ENCODE results near the gene PHACTR1.

PHACTR1 gene

GRCh38 chr6:13025893-13026499, 309.4 kb downstream of the PHACTR1 start:
- DNase-seq (ENCODE audit: low spot score) (no peak), FAIRE-seq (no peak)

- FAIRE-seq (no peak), DNase-seq (ENCODE audit: low spot score) (no peak)
Measured at GRCh38 chr6:13026557-13026956, 310.0 kb downstream of the PHACTR1 start.

- FAIRE-seq (no peak), DNase-seq (ENCODE audit: low spot score) (no peak)
Measured at GRCh38 chr6:13027207-13027606, 310.6 kb downstream of the PHACTR1 start.

- DNase-seq (ENCODE audit: low spot score) (no peak), FAIRE-seq (no peak)
Measured at GRCh38 chr6:13030396-13030795, 313.8 kb downstream of the PHACTR1 start.

GRCh38 chr6:13032566-13032965, 316.0 kb downstream of the PHACTR1 start:
- FAIRE-seq, result no peak

GRCh38 chr6:13033145-13033544, 316.6 kb downstream of the PHACTR1 start:
- FAIRE-seq (no peak), DNase-seq (ENCODE audit: low spot score) (no peak)

More at GRCh38 chr6:13032566-13032965, 316.0 kb downstream of the PHACTR1 start:
- DNase-seq (ENCODE audit: low spot score), result no peak

- DNase-seq (ENCODE audit: low spot score) (no peak), FAIRE-seq (no peak)
Measured at GRCh38 chr6:13034316-13034715, 317.7 kb downstream of the PHACTR1 start.

- no peak for FAIRE-seq
Measured at GRCh38 chr6:13035606-13036005, 319.0 kb downstream of the PHACTR1 start.

GRCh38 chr6:13038315-13038714, 321.7 kb downstream of the PHACTR1 start:
- no peak for FAIRE-seq
- DNase-seq (ENCODE audit: low spot score), result no peak

More at GRCh38 chr6:13035606-13036005, 319.0 kb downstream of the PHACTR1 start:
- DNase-seq (ENCODE audit: low spot score), result no peak

GRCh38 chr6:13038741-13039190, 322.2 kb downstream of the PHACTR1 start:
- no peak for FAIRE-seq
- DNase-seq (ENCODE audit: low spot score), result no peak

- no peak for FAIRE-seq
Measured at GRCh38 chr6:13044390-13044789, 327.8 kb downstream of the PHACTR1 start.

GRCh38 chr6:13044896-13045295, 328.3 kb downstream of the PHACTR1 start:
- DNase-seq (ENCODE audit: low spot score), result no peak
- FAIRE-seq, result no peak

More at GRCh38 chr6:13044390-13044789, 327.8 kb downstream of the PHACTR1 start:
- peak; percentile 4 for DNase-seq (ENCODE audit: low spot score)

- FAIRE-seq (no peak), DNase-seq (ENCODE audit: low spot score) (no peak)
Measured at GRCh38 chr6:13045676-13046075, 329.1 kb downstream of the PHACTR1 start.

- no peak for DNase-seq (ENCODE audit: low spot score)
- FAIRE-seq, result no peak
Measured at GRCh38 chr6:13046084-13046483, 329.5 kb downstream of the PHACTR1 start.

GRCh38 chr6:13048113-13048512, 331.5 kb downstream of the PHACTR1 start:
- FAIRE-seq, result no peak

GRCh38 chr6:13049666-13050254, 333.2 kb downstream of the PHACTR1 start:
- FAIRE-seq (no peak), DNase-seq (ENCODE audit: low spot score) (no peak)

More at GRCh38 chr6:13048113-13048512, 331.5 kb downstream of the PHACTR1 start:
- DNase-seq (ENCODE audit: low spot score), result no peak

GRCh38 chr6:13053006-13053461, 336.5 kb downstream of the PHACTR1 start:
- FAIRE-seq (no peak), DNase-seq (ENCODE audit: low spot score) (no peak)

- FAIRE-seq, result no peak
- DNase-seq (ENCODE audit: low spot score), result no peak
Measured at GRCh38 chr6:13058051-13058450, 341.5 kb downstream of the PHACTR1 start.

GRCh38 chr6:13059026-13059425, 342.5 kb downstream of the PHACTR1 start:
- DNase-seq (ENCODE audit: low spot score), result no peak
- no peak for FAIRE-seq

GRCh38 chr6:13063300-13063918, 346.8 kb downstream of the PHACTR1 start:
- no peak for DNase-seq (ENCODE audit: low spot score)
- FAIRE-seq, result no peak

- DNase-seq (ENCODE audit: low spot score) (no peak), FAIRE-seq (no peak)
Measured at GRCh38 chr6:13065581-13065980, 349.0 kb downstream of the PHACTR1 start.

- FAIRE-seq, result no peak
- DNase-seq (ENCODE audit: low spot score), result no peak
Measured at GRCh38 chr6:13066050-13066449, 349.5 kb downstream of the PHACTR1 start.

GRCh38 chr6:13066820-13067219, 350.3 kb downstream of the PHACTR1 start:
- DNase-seq (ENCODE audit: low spot score) (no peak), FAIRE-seq (no peak)

Data from RCC 7860 (cell line).